ENCODE results near the gene METTL16.

GRCh38 chr17:2449486-2449885 is 62.2 kb downstream of the METTL16 start:
- TF ChIP-seq CTCF (conservative IDR thresholded peaks at IDR 0.05; ENCODE audit: low read length) (no peak), EZH2phosphoT487 (IDR thresholded peaks at IDR 0.05; ENCODE audit: borderline replicate concordance, low read depth, low read length) (no peak)
